Keratinocyte (primary cell): ENCODE results near the gene ABI3BP. TPM values are rescaled to one million over a fixed set of nuclear protein-coding genes. Genes with fewer than 3 reads are reported as not detected.
A peak's percentile ranks its signal among the peaks of the same experiment; 100 is the strongest.

Experiments used
- DNase-seq: peaks from one replicate; pipeline ENCODE4 v3.0.0-alpha.2; 2011; ENCODE audit warnings: low read depth, missing footprints, low spot score
- FAIRE-seq: peaks from 2 replicates; lab custom pipeline; 2011; peaks lifted over from hg19 to GRCh38; lab: Jason Lieb, UNC
- H2AFZ ChIP-seq: 2 replicates; pipeline ENCODE4 v1.6.0; 2012; ENCODE audit warnings: low read length, control low read depth, inconsistent platforms; ENCODE audit not compliant: control insufficient read depth
- H3K27ac ChIP-seq: 2 replicates; pipeline ENCODE4 v1.5.1; 2011; ENCODE audit warnings: low read length; ENCODE audit not compliant: control insufficient read depth, insufficient read depth
- H3K27me3 ChIP-seq: 3 replicates; pipeline ENCODE4 v1.6.0; 2011; ENCODE audit warnings: low read length; ENCODE audit not compliant: control insufficient read depth, insufficient read depth; ENCODE audit errors: extremely low read depth
- H3K36me3 ChIP-seq, 2 experiments: 2 replicates in 1 of 2; 3 replicates in 1 of 2; pipeline ENCODE4 v1.5.1; 2011; ENCODE audit warnings: low read length in 2 of 2, mild to moderate bottlenecking in 1 of 2; ENCODE audit not compliant: control insufficient read depth in 2 of 2, insufficient read depth in 2 of 2; ENCODE audit errors: extremely low read depth in 1 of 2
- H3K4me1 ChIP-seq: 3 replicates; pipeline ENCODE4 v1.5.1; 2011; ENCODE audit warnings: low read length; ENCODE audit not compliant: control insufficient read depth, insufficient read depth; ENCODE audit errors: extremely low read depth
- H3K4me2 ChIP-seq: 3 replicates; pipeline ENCODE4 v1.6.0; 2011; ENCODE audit warnings: low read depth, low read length; ENCODE audit not compliant: control insufficient read depth, insufficient read depth; ENCODE audit errors: extremely low read depth
- H3K4me3 ChIP-seq, 3 experiments: fragments of 200-600 bp in 1 of 3; sonication (generic) in 1 of 3; 2 replicates in 2 of 3; 3 replicates in 1 of 3; pipeline ENCODE4 v1.5.1; 2011 to 2016; ENCODE audit warnings: low read length in 3 of 3, mild to moderate bottlenecking in 3 of 3, control low read depth in 2 of 3, inconsistent platforms in 1 of 3, low read depth in 1 of 3, mixed read lengths in 1 of 3, mixed run types in 1 of 3, moderate library complexity in 1 of 3; ENCODE audit not compliant: control insufficient read depth in 2 of 3, insufficient read depth in 2 of 3; ENCODE audit errors: extremely low read depth in 1 of 3
- H3K79me2 ChIP-seq: 2 replicates; pipeline ENCODE4 v1.6.0; 2012; ENCODE audit warnings: low read length; ENCODE audit not compliant: control insufficient read depth, insufficient read depth
- H3K9ac ChIP-seq: 3 replicates; pipeline ENCODE4 v1.6.0; 2011; ENCODE audit warnings: low read length; ENCODE audit not compliant: control insufficient read depth, insufficient read depth; ENCODE audit errors: extremely low read depth
- H3K9me1 ChIP-seq: 3 replicates; pipeline ENCODE4 v1.6.0; 2011; ENCODE audit warnings: low read length; ENCODE audit not compliant: control insufficient read depth, insufficient read depth; ENCODE audit errors: extremely low read depth
- H3K9me3 ChIP-seq: 2 replicates; pipeline ENCODE4 v1.5.1; 2012; ENCODE audit warnings: low read depth, low read length; ENCODE audit not compliant: control insufficient read depth
- H4K20me1 ChIP-seq: 3 replicates; pipeline ENCODE4 v1.6.0; 2011; ENCODE audit warnings: low read length; ENCODE audit not compliant: control insufficient read depth, insufficient read depth; ENCODE audit errors: extremely low read depth
- CTCF ChIP-seq, 3 experiments: IDR thresholded peaks in 1 of 3; conservative IDR thresholded peaks in 1 of 3; optimal IDR thresholded peaks in 1 of 3; 2 replicates in 2 of 3; 3 replicates in 1 of 3; pipeline versions ENCODE3 to v1.5.1; 2011; ENCODE audit warnings: low read length in 3 of 3, mild to moderate bottlenecking in 3 of 3, moderate library complexity in 2 of 3, control low read depth in 1 of 3, inconsistent platforms in 1 of 3; ENCODE audit not compliant: insufficient read depth in 2 of 3; ENCODE audit errors: extremely low read depth in 1 of 3
- EZH2 ChIP-seq: IDR thresholded peaks from one replicate; pipeline ENCODE4 v1.6.1; 2012; ENCODE audit warnings: inconsistent platforms, mild to moderate bottlenecking, low read length, moderate library complexity
- dilution Hi-C: fragments of 300-500 bp; cut with MboI; formaldehyde crosslinking; loops from one replicate; pipeline ENCODE4 v1.7.0; 2020; ENCODE audit warnings: low sequenced_read_pairs; ENCODE audit not compliant: extremely low pct_ligation_motif_present
- polyA plus RNA-seq, 5 experiments: library from polyadenylated mRNA; depleted of rRNA in 3 of 5; stranded (reverse) in 3 of 5; stranded (forward) in 1 of 5; unstranded in 1 of 5; fragments of >200 nt; gene quantifications; 1 replicate in 1 of 5; 2 replicates in 3 of 5; 3 replicates in 1 of 5; pipeline versions ENCODE4 v1.2.1 to v1.2.3, GENCODE V29; 2011 to 2012; ENCODE audit warnings: missing spikeins in 2 of 5, low read depth in 1 of 5, low replicate concordance in 1 of 5

Gene ABI3BP
- polyA plus RNA-seq, 1 donor (not counting 4 experiments of a cell fraction or from before 2014, with no cell fraction given), result 0.59 TPM

- dilution Hi-C loops, result no loop called here
- DNase-seq (no peak), FAIRE-seq (no peak)
- no peak for TF ChIP-seq EZH2
- TF ChIP-seq CTCF (optimal IDR thresholded peaks at IDR 0.05 in 1 of 3, IDR thresholded peaks at IDR 0.05 in 1 of 3, conservative IDR thresholded peaks at IDR 0.05 in 1 of 3; ENCODE audit: extremely low read depth in 1 of 3, insufficient read depth in 2 of 3, low read length in 3 of 3), result no peak
- Histone ChIP-seq H3K9ac (no peak overlapping the region), H3K4me2 (peak overlapping the region; percentile 29), H3K4me1 (peaks cover 17% of the 10 kb centered on the region), H3K27ac (no peak overlapping the region), H4K20me1 (no peaks in the 10 kb centered on the region), H3K9me3 (no peaks in the 10 kb centered on the region), H3K27me3 (no peaks in the 10 kb centered on the region), H2AFZ (no peak overlapping the region), H3K79me2 (no peaks in the 10 kb centered on the region), H3K36me3 (no peaks in the 10 kb centered on the region), H3K4me3 (no peak overlapping the region), H3K9me1 (no peaks in the 10 kb centered on the region)
Observed at GRCh38 chr3:100973594-100973993, 19.6 kb downstream of the ABI3BP start.

GRCh38 chr3:100972867-100973266 is 20.4 kb downstream of the ABI3BP start:
- H3K9ac ChIP-seq, result no peak overlapping the region
- FAIRE-seq, result peak; percentile 93
- dilution Hi-C loops, result no loop called here
- no peaks in the 10 kb centered on the region for H4K20me1 ChIP-seq
- H3K27me3 ChIP-seq, result no peaks in the 10 kb centered on the region
- no peak for DNase-seq
- no peaks in the 10 kb centered on the region for H3K9me1 ChIP-seq
- H3K36me3 ChIP-seq, result no peaks in the 10 kb centered on the region
- peaks cover 17% of the 10 kb centered on the region for H3K4me1 ChIP-seq
- no peak overlapping the region for H2AFZ ChIP-seq
- no peak overlapping the region for H3K27ac ChIP-seq
- peak overlapping the region; percentile 29 for H3K4me2 ChIP-seq
- H3K9me3 ChIP-seq, result no peaks in the 10 kb centered on the region
- TF ChIP-seq CTCF (optimal IDR thresholded peaks at IDR 0.05 in 1 of 3, IDR thresholded peaks at IDR 0.05 in 1 of 3, conservative IDR thresholded peaks at IDR 0.05 in 1 of 3; ENCODE audit: extremely low read depth in 1 of 3, insufficient read depth in 2 of 3, low read length in 3 of 3) (peak in 1 of 3 experiments; percentile 17), EZH2 (no peak)
- H3K4me3 ChIP-seq, result no peak overlapping the region
- no peaks in the 10 kb centered on the region for H3K79me2 ChIP-seq
